Naive thymus-derived CD8-positive, alpha-beta T cell (primary cell): ENCODE data around the gene GPR87. TPM values are rescaled to one million over a fixed set of nuclear protein-coding genes. Genes with fewer than 3 reads are reported as not detected.

Source experiments
- ATAC-seq, 2 donors: fragments of 150-1000 bp; cut with Tn5 transposase in 1 of 2; sonication (Bioruptor Pico), chemical (Tn5 transposase) in 1 of 2; 1 replicate in 1 of 2; 2 replicates in 1 of 2; pipeline ENCODE4 v1.10.0; 2021; ENCODE audit warnings: mild to moderate bottlenecking in 2 of 2, moderate library complexity in 2 of 2
- POLR2A ChIA-PET: fragments of 350-600 bp; sonication (Branson Sonifier 250); formaldehyde crosslinking; loops from one replicate; lab custom pipeline; 2021; ENCODE audit warnings: antibody characterized with exemption; lab: Charles Lee
- DNase-seq, 10 donors: peaks; one replicate each; pipeline versions ENCODE4 v3.0.0 to v3.0.0-alpha.2; 2020 to 2022
- H3K27ac Mint-ChIP-seq, 10 donors: one replicate each; pipeline ENCODE4 v1.8.0; 2020 to 2022; ENCODE audit warnings: mild to moderate bottlenecking in 10 of 10, mixed read lengths in 10 of 10, moderate library complexity in 4 of 10, inconsistent platforms in 1 of 10
- H3K27me3 Mint-ChIP-seq, 5 donors: one replicate each; pipeline ENCODE4 v1.8.0; 2021 to 2022; ENCODE audit warnings: mixed read lengths in 5 of 5
- H3K36me3 Mint-ChIP-seq, 3 donors: one replicate each; pipeline ENCODE4 v1.8.0; 2020 to 2022; ENCODE audit warnings: mixed read lengths in 3 of 3, mild to moderate bottlenecking in 2 of 3, inconsistent platforms in 1 of 3
- H3K4me1 Mint-ChIP-seq, 4 donors: one replicate each; pipeline ENCODE4 v1.8.0; 2021 to 2022; ENCODE audit warnings: mixed read lengths in 4 of 4
- H3K4me3 Mint-ChIP-seq, 10 donors: one replicate each; pipeline ENCODE4 v1.8.0; 2020 to 2022; ENCODE audit warnings: mild to moderate bottlenecking in 10 of 10, mixed read lengths in 10 of 10, moderate library complexity in 6 of 10, inconsistent platforms in 1 of 10
- H3K9me3 Mint-ChIP-seq, 9 donors: one replicate each; pipeline ENCODE4 v1.8.0; 2020 to 2022; ENCODE audit warnings: mixed read lengths in 9 of 9, mild to moderate bottlenecking in 3 of 9, inconsistent platforms in 1 of 9, moderate library complexity in 1 of 9
- polyA plus RNA-seq, 3 donors: library from polyadenylated mRNA; unstranded; fragments of 300-500 nt; fragmentation: Illumina TruSeq; gene quantifications; one replicate each; pipeline ENCODE4 v1.2.3, GENCODE V29; 2021
- total RNA-seq, 8 experiments: library from RNA in 2 of 8; stranded (reverse) in 2 of 8; gene quantifications; one replicate each; pipeline ENCODE4 v1.2.3 and lab custom pipeline; 2021 to 2026

The GPR87 gene
- total and polyA plus RNA-seq, 5 experiments from 2014 or later, result not detected

- no peak overlapping the region for H3K4me3 Mint-ChIP-seq
- peaks cover 4 to 16% (median 7%) of the 10 kb centered on the region in 4 donors for H3K4me1 Mint-ChIP-seq
- H3K36me3 Mint-ChIP-seq, result no peaks in the 10 kb centered on the region
- POLR2A ChIA-PET, result no interaction called here
- H3K27ac Mint-ChIP-seq, result no peak overlapping the region
- ATAC-seq, result no peak
- peaks cover 2 to 24% (median 5%) of the 10 kb centered on the region in 5 donors for H3K27me3 Mint-ChIP-seq
- H3K9me3 Mint-ChIP-seq, result no peaks in the 10 kb centered on the region
- no peak for DNase-seq
Measured at GRCh38 chr3:151330379-151330778, 13.8 kb upstream of the GPR87 start.

- Mint-ChIP-seq H3K4me1 (peaks cover 4 to 16% (median 7%) of the 10 kb centered on the region in 4 donors), H3K36me3 (no peaks in the 10 kb centered on the region), H3K27me3 (peaks cover 2 to 24% (median 5%) of the 10 kb centered on the region in 5 donors), H3K4me3 (peak within 1 kb of the TSS; percentile 3 to 76 (median 43)), H3K27ac (peak within 1 kb of the TSS in 5 of 10 donors; percentile 2 to 54 (median 19)), H3K9me3 (no peaks in the 10 kb centered on the region)
- DNase-seq (no peak), ATAC-seq (no peak)
- POLR2A ChIA-PET, result no interaction called here
Measured at GRCh38 chr3:151329363-151329762, 12.7 kb upstream of the GPR87 start, which contains the start of gene P2RY13. TSS of gene P2RY13 (minus strand) at chr3:151329549. CDS start at chr3:151329528, 21 bp downstream.

DNA sequence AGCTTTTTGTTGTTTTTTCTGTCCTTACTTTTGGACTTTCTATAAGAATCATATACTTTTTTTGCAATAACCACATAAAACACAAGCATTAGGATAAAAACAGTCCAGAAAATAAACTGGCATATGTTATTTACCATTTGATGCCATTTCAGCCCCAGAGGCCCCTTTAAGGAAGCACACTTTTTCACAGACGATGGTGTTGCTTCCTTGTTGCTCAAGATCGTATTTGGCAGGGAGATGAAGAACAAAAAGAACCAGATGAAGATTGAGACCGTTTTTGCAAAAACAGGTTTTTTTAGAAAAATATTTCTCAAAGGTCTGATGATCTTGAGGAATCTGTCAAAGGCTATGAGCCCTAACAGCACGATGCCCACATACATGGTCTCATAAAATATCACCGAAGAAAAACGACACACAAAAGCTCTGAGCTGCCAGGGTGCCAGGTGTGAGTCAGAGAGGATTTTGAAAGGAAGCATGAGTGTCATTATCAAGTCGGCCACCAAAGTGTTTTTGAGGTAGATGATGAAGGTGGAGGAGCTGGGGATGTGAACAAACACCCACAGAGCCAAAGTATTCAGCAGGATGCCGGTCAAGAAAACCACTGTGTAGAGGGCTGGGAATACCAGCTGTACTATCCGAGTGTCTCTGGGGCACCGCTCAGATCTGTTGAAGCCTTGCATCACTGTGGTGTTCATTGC is 11.8 kb upstream of the GPR87 start:
- Mint-ChIP-seq H3K9me3 (no peaks in the 10 kb centered on the region), H3K4me1 (peaks cover 4 to 16% (median 7%) of the 10 kb centered on the region in 4 donors), H3K4me3 (peak overlapping the region; percentile 3 to 76 (median 43)), H3K27ac (peak overlapping the region in 5 of 10 donors; percentile 2 to 54 (median 19)), H3K36me3 (no peaks in the 10 kb centered on the region), H3K27me3 (peaks cover 2 to 24% (median 5%) of the 10 kb centered on the region in 5 donors)
- peak; percentile 47 to 65 for ATAC-seq
- DNase-seq, result peak in 1 of 10 donors; percentile 60
- POLR2A ChIA-PET, result no interaction called here

DNA sequence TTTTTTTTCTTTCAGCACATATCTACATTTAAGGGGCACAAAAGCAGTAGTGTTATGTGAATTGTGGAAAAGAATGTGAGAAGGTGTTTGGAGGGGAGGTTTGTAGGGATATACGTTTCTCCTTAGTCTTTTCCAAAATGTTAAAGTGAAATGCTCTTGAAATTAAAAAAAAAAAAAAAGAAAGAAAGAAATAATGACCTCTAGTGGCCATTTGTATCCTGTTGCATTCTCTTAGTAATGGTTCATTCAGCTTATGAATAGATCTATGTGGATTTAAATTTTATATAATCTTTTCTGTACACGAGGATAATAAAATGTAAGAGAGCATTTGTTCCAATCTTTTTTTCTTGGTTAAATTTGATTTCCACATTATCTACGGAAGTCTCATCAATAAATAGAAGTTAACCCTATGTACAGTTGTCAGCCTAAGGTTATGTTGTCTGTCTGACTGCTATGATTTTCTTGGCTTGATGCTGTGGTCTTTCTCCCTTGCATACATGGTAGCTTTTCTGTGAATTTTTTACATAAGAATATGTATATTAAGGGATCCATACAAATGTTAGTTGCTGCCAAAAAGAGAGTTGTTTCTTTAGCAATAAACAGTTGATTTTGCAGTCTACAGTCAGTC is 11.1 kb upstream of the GPR87 start:
- Mint-ChIP-seq H3K9me3 (no peaks in the 10 kb centered on the region), H3K36me3 (no peaks in the 10 kb centered on the region)
- no peak for DNase-seq

DNA sequence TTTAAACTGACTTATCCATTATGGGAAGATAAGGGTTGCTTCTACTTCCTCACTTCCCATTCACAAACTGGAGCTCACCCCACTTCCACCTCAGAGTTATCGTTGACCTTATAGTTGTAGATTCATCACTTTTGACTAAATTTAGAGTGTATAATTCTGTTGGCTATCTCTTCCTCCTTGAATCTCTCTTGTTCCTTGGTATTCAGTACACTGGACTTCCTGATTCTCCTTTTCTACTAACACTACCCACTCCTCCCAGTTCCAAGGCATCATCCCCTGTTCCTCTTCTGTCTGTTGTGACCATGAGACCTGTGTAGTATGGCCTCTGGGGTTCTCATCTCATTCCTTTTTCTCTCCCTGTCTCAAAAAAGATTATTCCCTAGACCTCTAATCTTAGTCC is 5.9 kb upstream of the GPR87 start:
- Mint-ChIP-seq H3K4me3 (no peak overlapping the region), H3K4me1 (peaks cover 0 to 2% (median under 1%) of the 10 kb centered on the region in 4 donors), H3K27me3 (peaks cover 0 to 10% (median 2%) of the 10 kb centered on the region in 5 donors), H3K9me3 (no peaks in the 10 kb centered on the region), H3K27ac (no peak overlapping the region), H3K36me3 (no peaks in the 10 kb centered on the region)
- DNase-seq (no peak), ATAC-seq (no peak)
- POLR2A ChIA-PET, result no interaction called here

More for the DNA sequence above, 11.1 kb upstream of the GPR87 start:
- Mint-ChIP-seq H3K27me3 (peaks cover 2 to 24% (median 5%) of the 10 kb centered on the region in 5 donors), H3K4me3 (peak overlapping the region in 4 of 10 donors; percentile 7 to 76 (median 56)), H3K4me1 (peaks cover 4 to 16% (median 7%) of the 10 kb centered on the region in 4 donors), H3K27ac (no peak overlapping the region)
- POLR2A ChIA-PET, result no interaction called here
- ATAC-seq, result no peak

- no peak overlapping the region for H3K27ac Mint-ChIP-seq
Measured at GRCh38 chr3:151321526-151321925, 4.9 kb upstream of the GPR87 start.

DNA sequence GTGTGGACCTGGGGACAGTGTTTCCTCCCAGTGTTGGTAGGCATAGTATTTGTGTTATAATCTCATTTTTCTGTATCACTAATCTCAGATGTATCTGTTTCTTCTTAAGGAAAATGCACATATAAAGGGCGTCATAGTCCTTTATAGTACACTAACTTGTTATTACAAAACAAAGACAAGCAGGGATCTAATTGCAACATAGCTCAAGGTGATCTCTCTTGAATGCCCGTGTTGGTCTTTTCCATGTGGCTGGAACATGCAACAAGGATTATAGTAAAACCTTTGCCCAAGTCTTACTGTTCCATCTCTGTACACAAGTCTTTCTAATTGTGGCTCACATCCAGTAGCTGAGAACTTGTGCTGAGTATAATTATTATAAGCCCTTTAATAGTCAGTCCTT is 3.5 kb upstream of the GPR87 start:
- Mint-ChIP-seq H3K4me1 (peaks cover 0 to 2% (median under 1%) of the 10 kb centered on the region in 4 donors), H3K27me3 (no peaks in the 10 kb centered on the region), H3K36me3 (no peaks in the 10 kb centered on the region), H3K27ac (no peak overlapping the region), H3K4me3 (no peak overlapping the region), H3K9me3 (no peaks in the 10 kb centered on the region)
- POLR2A ChIA-PET, result no interaction called here
- ATAC-seq (no peak), DNase-seq (no peak)

More at GRCh38 chr3:151321526-151321925, 4.9 kb upstream of the GPR87 start:
- Mint-ChIP-seq H3K9me3 (no peaks in the 10 kb centered on the region), H3K4me1 (peaks cover 0 to 2% (median under 1%) of the 10 kb centered on the region in 4 donors), H3K4me3 (no peak overlapping the region), H3K36me3 (no peaks in the 10 kb centered on the region), H3K27me3 (peaks cover 0 to 8% (median 2%) of the 10 kb centered on the region in 5 donors)
- DNase-seq, result no peak
- no peak for ATAC-seq
- POLR2A ChIA-PET, result no interaction called here

DNA sequence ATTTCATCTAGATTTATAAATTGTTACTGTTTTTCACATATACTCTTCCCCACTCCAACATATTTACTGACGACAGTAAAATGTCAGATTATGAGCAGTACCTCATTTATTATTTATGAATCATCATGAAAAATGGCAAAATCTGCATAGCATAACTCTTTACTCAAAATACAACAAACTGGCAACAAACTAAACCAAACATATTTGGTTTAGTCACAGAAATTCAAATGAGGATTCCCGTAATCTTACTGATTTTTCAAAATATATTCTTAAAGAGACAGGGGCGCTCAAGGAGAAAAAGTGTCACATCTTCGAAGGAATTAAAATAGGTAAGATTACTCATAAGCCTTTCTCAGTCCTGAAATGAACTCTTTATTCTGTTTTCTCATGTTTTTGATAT is 3.0 kb upstream of the GPR87 start:
- peaks cover 0 to 2% (median under 1%) of the 10 kb centered on the region in 4 donors for H3K4me1 Mint-ChIP-seq
- no peak overlapping the region for H3K4me3 Mint-ChIP-seq
- ATAC-seq (no peak), DNase-seq (no peak)
- POLR2A ChIA-PET, result no interaction called here
- H3K27me3 Mint-ChIP-seq, result no peaks in the 10 kb centered on the region
- no peak overlapping the region for H3K27ac Mint-ChIP-seq
- no peaks in the 10 kb centered on the region for H3K9me3 Mint-ChIP-seq
- H3K36me3 Mint-ChIP-seq, result no peaks in the 10 kb centered on the region

DNA sequence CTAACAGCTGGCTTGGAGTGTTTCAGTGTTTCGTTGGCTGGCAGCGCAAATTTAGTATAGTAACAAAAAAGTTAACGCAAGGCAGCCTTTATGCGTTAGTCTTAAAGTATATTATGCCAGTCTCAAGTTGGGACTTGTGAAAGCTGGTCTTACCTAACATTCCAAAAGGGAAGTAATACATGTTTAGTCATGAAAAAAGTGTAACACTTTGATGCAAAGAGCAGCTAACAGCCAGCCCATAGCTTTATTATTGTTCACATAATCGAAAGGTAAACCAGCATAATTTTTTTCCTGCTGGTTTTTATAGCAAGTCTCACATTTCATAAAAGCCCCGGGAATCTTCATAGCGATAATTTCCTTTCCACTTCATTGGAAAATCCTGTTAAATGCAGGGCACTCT is 2.4 kb upstream of the GPR87 start:
- Mint-ChIP-seq H3K9me3 (no peaks in the 10 kb centered on the region), H3K36me3 (no peaks in the 10 kb centered on the region), H3K27ac (no peak overlapping the region), H3K27me3 (no peaks in the 10 kb centered on the region), H3K4me1 (peaks cover 0 to 2% (median under 1%) of the 10 kb centered on the region in 4 donors), H3K4me3 (no peak overlapping the region)
- DNase-seq (no peak), ATAC-seq (no peak)
- POLR2A ChIA-PET, result no interaction called here

- H3K27me3 Mint-ChIP-seq, result no peaks in the 10 kb centered on the region
- no peak overlapping the region for H3K4me3 Mint-ChIP-seq
- H3K9me3 Mint-ChIP-seq, result no peaks in the 10 kb centered on the region
- POLR2A ChIA-PET, result interaction anchor here (0.7 kb wide), 1 partner anchor 88 kb away, joined by 3 read pairs; no protein-coding TSS in a partner anchor
- H3K4me1 Mint-ChIP-seq, result peaks cover 0 to 2% (median under 1%) of the 10 kb centered on the region in 4 donors
- ATAC-seq (no peak), DNase-seq (no peak)
- H3K27ac Mint-ChIP-seq, result no peak overlapping the region
- H3K36me3 Mint-ChIP-seq, result no peaks in the 10 kb centered on the region
Measured at GRCh38 chr3:151318313-151318712, 1.7 kb upstream of the GPR87 start.

GRCh38 chr3:151315846-151316245 is 774 bp downstream of the GPR87 start:
- peaks cover 0 to 1% (median 0%) of the 10 kb centered on the region in 4 donors for H3K4me1 Mint-ChIP-seq
- no peaks in the 10 kb centered on the region for H3K27me3 Mint-ChIP-seq
- no peak for DNase-seq
- H3K4me3 Mint-ChIP-seq, result no peak overlapping the region
- no peaks in the 10 kb centered on the region for H3K36me3 Mint-ChIP-seq
- POLR2A ChIA-PET, result no interaction called here
- H3K9me3 Mint-ChIP-seq, result no peaks in the 10 kb centered on the region
- no peak overlapping the region for H3K27ac Mint-ChIP-seq
- ATAC-seq, result no peak

DNA sequence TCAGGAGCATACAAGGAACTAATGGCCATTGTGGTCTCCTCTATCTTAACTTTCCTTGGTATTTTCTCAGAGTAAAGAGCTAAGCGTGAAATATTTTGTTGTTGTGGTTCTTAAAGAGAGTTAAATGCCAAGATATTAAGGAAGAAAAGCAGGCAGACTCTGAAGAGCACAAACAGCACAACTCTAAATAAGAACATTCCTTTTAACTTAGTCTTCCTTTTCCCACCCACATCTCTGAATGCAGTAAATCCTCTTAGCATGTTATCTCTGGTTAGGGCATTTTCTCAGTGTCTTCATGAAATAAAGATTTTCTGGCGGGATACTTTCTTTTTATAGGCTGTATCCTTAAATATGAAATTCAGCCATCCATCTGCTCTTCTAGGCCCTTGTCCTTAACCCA is 1.5 kb downstream of the GPR87 start:
- peak overlapping the region in 1 of 10 donors; percentile 45 for H3K27ac Mint-ChIP-seq
- ATAC-seq, result no peak
- H3K4me1 Mint-ChIP-seq, result peaks cover 0 to 1% (median 0%) of the 10 kb centered on the region in 4 donors
- POLR2A ChIA-PET, result no interaction called here
- no peaks in the 10 kb centered on the region for H3K27me3 Mint-ChIP-seq
- H3K36me3 Mint-ChIP-seq, result no peaks in the 10 kb centered on the region
- no peak overlapping the region for H3K4me3 Mint-ChIP-seq
- no peaks in the 10 kb centered on the region for H3K9me3 Mint-ChIP-seq
- DNase-seq, result no peak

- Mint-ChIP-seq H3K27me3 (peaks cover 0 to under 1% (median 0%) of the 10 kb centered on the region in 5 donors), H3K27ac (no peak overlapping the region), H3K4me3 (no peak overlapping the region), H3K4me1 (peaks cover 0 to 1% (median 0%) of the 10 kb centered on the region in 4 donors), H3K9me3 (no peaks in the 10 kb centered on the region), H3K36me3 (no peaks in the 10 kb centered on the region)
- POLR2A ChIA-PET, result no interaction called here
- DNase-seq, result no peak
- ATAC-seq, result no peak
Measured at GRCh38 chr3:151314593-151314992, 2.0 kb downstream of the GPR87 start.
